Thyroid gland (tissue), 4 donors: Measurements from ENCODE around the gene ASAP2.

ENCODE experiments used
- CTCF ChIP-seq, 6 experiments: fragments of 200-600 bp in 3 of 6; fragments of 450-650 bp in 3 of 6; sonication (generic) in 3 of 6; IDR thresholded peaks; one replicate each; pipeline ENCODE4 v1.5.1; 2016 to 2019; ENCODE audit warnings: antibody characterized with exemption in 6 of 6, mild to moderate bottlenecking in 2 of 6, inconsistent platforms in 1 of 6, moderate library complexity in 1 of 6
- POLR2A ChIP-seq, 2 donors: fragments of 450-650 bp; IDR thresholded peaks; one replicate each; pipeline ENCODE4 v1.6.1; 2017; ENCODE audit warnings: antibody characterized with exemption in 2 of 2, mild to moderate bottlenecking in 2 of 2, moderate library complexity in 1 of 2

GRCh38 chr2:9308186-9308955 lies 101.8 kb downstream of the ASAP2 start:
- TF ChIP-seq CTCF (IDR thresholded peaks at IDR 0.05), result no peak
- TF ChIP-seq POLR2A (IDR thresholded peaks at IDR 0.05), result no peak
